ENCODE results near the gene CWF19L1.

GRCh38 chr10:100311298-100311697 lies 43.9 kb upstream of the CWF19L1 start:
- no peak for TF ChIP-seq EP300 (IDR thresholded peaks at IDR 0.05; ENCODE audit: borderline replicate concordance in 1 of 2, low read depth in 1 of 2, low read length in 1 of 2)
- TF ChIP-seq REST (IDR thresholded peaks at IDR 0.05; ENCODE audit: low read depth, low read length), result no peak
